Esophagus mucosa (tissue), 1 donor: ENCODE measurements around the gene IGSF9B. TPM values are rescaled to one million over a fixed set of nuclear protein-coding genes. Genes with fewer than 3 reads are reported as not detected.

Source experiments
- ATAC-seq: fragments of 200-7000 bp; cut with Tn5 transposase; one replicate; pipeline ENCODE4 v1.9.1; 2020
- total RNA-seq: library from RNA; stranded (reverse); gene quantifications from one replicate; pipeline ENCODE4 v1.2.4, GENCODE V29; 2023
- donor health status: DM: yes; HTN: yes; CAD: no.

The IGSF9B gene
- total RNA-seq, 1 donor from 2014 or later = 1.5 TPM

DNA sequence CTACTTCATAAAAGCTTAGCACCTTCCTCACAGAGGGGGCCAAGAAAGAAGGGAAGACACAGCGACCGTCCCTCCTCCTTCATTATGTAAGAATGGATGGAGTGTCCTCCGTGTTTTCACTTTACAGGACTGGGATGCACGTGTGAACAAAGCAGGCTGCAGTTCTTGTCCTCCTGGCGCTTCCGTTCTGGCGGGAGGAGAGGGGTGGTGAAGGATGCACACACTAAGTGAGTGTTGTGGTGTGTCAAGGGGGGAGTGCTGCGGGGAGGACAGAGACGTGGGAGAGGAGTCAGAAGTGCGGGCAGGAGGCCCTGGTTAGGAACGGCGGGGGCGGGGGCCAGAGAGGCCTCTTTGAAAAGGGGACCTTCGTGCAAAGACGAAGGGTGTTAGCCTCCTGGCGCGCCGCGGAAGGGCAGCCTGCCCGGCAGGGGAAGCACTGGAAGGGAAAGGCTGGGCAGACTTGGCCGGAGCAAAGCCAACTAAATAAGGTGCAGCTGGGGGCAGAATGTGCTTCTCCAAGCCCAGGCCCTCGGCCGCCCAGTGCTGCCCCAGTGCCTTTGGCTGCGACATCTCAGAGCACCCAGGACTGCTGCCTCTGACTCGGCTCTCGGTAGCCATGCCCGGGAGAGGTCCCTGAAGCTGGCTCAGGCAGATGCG, 27.0 kb upstream of the IGSF9B start:
- ATAC-seq = no peak

DNA sequence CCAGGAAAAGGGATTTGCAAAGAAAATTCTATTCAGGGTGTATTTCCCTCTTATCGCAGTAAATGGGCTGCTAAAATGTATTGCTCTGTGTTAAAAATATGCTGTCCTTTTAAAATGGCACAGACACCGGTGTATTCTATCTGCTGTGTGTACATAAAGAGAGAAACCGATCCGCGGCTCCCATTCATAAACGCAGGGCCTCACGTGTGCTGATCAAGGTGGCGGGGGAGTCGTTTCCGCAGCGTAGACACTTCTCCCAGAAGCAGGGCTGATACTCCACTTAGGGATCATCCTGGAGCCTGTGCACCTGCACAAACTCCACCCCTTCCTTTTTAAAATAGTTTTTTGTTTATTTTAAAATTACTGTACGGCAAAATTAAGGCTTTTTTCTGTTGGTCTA, 26.1 kb upstream of the IGSF9B start:
- no peak for ATAC-seq

DNA sequence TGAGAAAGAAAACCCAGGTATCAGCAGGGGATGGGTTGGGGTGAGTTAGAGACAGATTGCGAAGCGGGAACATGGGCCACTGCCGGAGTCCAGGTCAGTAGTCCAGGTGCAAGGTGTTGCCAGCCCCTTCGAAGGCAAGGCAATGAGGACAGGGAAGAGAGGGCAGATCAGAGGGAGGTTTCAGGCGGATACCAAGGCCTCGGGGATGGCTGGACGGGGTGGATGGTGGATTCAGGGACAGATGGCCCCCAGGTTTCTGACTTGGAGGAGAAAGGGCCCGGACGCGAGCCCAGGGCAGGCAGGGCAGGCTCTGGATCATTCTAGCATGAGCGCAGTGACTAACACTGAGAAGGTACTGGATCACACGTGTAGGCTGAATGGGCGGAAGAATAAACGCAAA, 25.4 kb upstream of the IGSF9B start:
- ATAC-seq = no peak

DNA sequence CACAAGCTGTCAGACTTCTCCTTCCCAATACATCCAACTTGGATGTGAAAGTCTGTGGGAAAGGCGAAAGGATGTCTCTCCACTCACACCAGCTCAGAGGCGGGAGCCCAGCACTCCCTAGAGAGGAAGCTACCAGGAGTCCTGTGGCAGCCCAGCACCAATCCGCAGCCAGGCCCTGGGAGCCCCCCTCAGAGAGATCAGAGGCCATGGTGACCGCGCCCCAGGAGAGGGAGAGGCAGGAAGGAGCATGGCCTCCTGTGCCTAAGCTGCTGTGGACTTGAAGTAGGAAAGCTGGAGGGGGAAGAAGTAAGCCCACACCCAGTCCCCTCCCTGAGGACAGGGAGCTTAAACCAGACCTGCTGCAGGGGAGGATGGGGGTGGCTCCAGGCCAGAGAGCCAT, 24.4 kb upstream of the IGSF9B start:
- ATAC-seq = peak; percentile 54

DNA sequence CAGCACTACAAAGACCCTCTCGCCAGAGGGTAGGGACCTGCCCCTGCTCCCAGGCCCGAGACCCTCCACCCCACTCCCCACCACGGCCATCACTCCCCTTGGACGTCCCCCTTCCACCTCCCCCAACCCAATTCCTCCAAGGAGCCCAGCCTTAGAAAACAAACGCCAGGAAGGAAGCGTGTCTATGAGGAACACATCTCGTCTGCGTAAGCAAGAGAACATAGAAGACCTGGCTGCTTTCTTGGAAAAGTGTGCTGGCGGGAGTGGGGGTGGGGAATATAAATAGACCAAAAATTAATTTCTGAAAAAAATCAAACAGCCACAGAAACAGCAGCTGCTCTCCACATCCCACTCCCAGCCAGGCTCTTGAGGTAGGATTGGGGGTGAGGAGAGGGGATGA, 23.9 kb upstream of the IGSF9B start:
- no peak for ATAC-seq

DNA sequence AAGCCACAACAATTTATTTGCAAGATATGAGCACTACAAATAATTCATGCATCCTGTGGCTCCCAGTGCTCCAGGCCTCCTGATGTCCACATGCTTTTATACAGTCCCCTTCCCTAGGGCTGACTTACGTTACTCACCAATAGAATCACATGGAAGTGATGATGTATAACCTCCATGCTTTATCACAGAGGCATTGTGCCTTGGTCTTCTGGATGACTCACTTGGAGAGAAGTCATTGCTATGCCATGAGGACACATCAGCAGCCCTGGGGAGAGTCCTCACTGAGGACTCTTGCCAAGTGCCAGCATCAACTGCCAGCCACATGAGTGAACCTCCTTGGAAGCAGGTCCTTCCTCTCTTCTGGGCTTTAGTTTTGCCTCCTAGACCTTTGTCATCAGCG, 22.0 kb upstream of the IGSF9B start:
- no peak for ATAC-seq

DNA sequence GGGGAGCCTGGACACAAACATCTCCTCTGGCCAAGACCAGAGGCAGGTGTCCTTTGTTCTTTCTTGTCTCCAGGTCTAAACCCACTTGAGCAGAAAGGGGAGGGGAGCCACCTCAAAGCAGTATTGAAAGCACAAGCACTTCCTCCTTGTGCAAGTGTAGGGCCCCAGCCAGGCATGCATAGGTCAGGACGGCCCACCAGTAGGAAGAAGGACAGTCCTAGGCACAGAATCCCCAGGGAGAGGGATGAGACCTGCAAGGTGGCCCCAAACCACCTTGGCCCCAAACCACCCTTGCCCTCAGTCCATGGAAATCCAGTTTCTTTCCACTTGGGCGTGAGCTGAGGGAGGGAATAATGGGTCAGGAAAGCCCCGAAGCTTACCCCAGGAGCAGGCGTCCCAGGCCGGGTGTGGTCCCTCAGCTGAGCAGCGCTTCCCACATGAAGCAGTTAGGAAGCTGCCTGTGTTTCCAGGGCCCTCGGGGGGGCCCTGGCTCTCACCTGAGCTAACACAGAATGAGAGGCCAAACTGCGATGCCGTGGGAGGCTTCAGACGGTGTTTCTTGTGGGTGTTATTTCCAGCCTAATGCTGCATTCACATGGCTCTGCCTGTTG, 20.4 kb upstream of the IGSF9B start:
- ATAC-seq = no peak

DNA sequence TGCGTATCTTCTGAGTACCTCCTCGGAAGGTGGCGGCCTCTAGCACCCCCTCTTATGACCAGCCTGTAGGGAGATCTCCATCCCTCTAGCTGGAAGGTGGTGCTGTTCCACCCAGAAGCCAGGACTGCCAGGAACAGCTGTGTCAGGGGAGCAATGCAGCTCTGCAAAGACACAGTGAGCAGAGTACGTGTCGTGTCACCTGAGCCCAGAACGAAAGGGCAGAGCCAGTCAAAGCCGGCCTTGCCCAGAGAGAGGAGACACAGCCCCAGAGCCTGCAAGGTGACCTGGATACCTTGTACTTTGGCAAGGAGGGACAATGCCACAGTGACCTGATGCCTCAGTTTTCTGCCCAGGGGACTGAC, 18.7 kb upstream of the IGSF9B start:
- ATAC-seq = no peak

DNA sequence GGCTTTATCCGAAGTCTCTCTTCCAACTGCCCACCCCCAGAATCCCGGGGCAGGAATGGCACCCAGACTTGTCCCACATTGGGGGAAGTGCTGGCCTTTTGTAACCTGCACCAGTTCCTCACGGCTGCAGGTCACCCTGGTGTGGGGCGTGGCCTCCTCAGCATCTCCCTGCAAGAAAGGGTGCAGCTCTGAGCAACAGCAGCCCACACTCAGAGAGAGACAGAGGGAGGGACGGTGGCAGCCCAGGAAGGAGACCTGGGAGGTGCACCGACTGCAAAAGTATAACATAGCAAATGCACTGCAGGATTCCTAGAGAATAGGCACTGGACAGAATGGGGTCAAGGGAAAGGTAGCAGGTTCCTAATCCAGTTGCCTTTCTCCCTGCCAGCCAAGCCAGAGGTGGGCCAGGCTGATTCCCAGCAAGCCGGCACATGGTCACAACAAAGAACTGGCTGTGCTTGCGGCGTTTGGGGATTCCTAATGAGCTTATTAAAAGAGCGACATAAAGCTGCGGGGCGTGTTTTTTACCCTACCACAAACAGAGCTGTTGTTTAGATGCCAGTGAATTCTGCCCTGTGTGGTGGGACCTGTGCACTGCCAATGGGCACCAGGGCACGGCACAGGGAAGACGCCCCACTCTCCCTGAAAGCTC, 18.2 kb upstream of the IGSF9B start:
- no peak for ATAC-seq

DNA sequence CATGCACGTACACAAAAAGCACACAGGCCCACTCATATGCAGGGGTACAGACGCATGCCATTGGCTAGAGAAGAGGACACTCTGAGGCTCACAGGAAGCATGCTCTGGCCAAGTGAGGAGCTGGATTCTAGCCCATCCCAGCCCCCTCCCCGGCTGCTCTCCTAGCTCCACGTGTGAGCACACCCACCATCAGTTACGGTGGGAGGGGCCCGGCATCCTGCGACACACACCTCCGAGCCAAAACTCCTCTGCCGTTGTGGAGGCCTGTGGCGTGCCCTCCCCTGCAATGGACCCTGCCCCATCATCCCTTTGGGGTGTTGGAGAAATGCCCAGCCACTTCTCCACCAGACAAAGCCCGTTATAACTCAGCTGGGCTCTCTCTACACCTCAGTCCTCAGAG, 15.1 kb upstream of the IGSF9B start:
- no peak for ATAC-seq

DNA sequence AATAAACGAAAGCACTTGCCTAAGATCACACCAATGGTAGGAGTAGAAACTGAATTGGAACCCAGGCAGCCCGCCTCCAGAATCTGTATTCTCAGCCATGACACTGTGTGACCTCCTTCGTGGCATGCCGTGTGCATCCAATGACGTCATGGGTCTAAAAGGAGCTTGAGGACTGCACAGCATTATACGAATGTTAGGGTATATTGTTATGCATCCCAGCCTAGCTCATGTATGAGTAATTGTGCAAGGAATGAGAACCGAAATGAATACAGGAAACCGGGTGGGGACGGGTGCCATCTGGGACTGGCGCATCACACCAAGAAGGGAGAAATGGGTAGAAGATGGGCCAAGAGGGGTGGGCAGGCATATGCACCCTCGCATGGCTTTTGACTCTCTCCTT, 12.3 kb upstream of the IGSF9B start:
- ATAC-seq = no peak

DNA sequence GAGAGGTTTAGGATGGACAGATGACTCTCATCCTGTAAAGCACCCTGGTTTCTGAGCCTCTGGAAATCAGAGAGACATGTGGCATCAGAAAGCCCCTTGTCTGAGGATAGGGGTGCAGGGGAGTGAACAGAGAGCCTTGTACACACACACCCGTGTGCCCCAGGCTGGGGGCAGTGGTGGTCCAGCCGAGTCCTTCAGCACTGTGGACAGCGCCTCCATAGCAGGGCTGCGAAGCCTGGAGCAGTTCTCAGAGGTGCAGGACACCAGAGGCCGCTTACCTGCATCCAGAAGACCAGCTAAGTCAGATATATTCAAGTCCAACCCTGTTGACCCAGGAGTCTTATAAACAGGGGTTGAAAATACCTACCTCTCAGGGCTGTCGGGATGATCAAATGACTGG, 11.5 kb upstream of the IGSF9B start:
- no peak for ATAC-seq

DNA sequence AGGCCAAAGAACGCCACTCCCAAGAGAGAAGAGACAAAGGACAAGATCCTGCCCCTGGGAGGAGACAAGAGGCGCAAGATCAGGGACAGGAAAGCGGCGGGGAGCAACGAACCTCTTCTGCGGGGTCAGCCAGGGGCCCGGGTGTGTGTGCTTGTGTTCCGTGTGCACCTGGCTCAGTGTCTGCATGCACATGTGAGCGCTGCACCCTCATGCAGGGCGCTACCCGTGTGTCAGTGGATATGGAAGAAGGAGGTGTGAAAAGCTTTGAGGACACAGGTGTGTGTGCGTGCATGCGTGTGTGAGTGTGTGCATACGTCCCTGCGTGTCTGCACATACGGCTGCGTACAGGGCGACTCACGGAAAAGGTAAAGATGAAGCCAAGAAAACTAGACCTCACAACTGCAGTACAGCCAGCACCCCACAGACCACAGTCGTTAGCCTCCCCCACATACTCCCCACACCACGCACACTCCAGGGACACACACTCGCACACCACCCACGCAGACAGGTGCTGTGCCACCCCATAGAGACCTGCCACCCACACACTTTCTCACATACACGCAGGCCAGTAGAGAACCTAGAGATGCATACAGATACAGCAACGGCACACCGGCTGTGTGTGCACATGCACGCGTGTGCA, 11.0 kb upstream of the IGSF9B start:
- ATAC-seq = no peak

DNA sequence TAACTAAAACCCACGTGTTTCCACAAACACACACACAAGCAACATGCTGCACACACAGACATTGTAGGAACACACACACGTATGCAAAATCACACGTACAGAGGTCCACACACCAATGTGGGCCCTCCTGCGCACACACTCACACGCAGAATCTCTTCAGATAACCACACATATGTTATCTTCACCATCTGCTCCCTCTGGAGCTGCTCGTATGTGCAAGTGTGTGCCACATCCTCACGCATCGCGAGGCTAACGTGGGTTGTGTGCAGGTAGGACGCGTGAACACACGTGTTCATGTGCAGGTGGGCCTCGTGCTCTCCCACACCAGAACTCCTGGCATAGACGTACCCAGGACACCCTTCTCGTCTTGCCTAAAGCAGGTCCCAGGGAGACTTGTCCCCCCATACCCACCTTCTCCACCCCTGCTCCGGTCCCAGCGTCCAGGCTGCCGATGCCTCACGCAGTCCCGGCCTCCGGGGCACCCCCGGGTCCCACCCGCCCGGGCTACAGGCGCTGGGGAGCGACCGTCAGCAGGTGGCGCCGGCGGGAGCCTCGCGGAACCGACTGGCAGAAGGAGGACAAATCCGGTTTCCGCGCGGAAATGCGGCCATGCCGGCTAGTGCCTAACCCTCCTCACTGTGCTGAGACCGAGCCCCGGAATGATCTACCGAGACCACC, 10.3 kb upstream of the IGSF9B start:
- ATAC-seq = peak; percentile 15

DNA sequence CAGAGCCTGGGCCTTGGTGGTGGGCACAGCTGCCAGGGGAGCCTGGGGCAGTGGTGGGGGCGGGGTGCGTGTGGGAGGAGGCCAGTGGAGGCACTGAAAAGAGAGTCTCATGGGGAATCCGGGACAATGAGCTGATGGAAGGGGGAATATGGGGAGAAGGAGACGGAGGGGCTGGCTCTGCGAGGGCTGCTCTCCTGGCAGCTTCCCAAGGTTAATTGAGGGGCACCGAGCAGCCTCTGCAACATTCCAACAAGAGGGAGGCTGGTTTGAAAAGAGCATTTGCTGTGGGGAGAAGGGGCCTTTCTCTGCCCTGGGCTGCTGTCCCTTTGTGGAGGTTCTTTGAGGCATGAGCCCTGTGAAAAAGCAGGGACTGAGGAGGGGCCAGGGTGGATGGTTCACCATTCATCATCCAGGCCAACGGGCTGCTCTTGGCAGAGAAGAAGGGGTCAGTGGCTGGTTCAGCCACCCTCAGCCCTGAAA, 9.4 kb upstream of the IGSF9B start:
- ATAC-seq = no peak

DNA sequence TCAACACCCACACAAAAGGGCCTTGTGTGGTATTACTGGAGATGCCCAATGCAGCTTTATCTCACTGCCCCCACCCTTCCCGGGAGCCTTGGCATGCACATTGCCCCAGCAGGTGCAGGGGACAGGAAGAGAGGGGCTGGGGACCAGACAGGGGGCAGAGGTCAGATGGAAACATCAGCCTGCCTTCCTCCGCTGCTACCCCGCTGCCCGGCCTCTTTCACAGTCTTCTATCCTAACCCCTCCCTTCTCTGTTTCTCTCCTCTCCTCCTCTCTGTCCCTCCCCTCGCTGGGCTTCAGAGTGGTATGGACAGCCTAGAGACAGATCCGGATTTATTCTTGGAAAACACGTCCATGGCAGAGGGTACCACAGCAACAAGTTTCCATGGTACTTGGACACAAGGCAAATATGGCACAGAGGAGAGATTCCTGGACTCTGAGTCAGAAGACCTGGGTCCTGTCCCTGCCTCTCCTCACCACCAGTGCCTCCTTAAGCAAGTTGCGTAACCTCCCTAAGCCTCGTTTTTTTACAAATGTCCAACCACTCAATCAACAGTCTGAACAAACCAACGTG, 8.3 kb upstream of the IGSF9B start:
- peak; percentile 33 for ATAC-seq

DNA sequence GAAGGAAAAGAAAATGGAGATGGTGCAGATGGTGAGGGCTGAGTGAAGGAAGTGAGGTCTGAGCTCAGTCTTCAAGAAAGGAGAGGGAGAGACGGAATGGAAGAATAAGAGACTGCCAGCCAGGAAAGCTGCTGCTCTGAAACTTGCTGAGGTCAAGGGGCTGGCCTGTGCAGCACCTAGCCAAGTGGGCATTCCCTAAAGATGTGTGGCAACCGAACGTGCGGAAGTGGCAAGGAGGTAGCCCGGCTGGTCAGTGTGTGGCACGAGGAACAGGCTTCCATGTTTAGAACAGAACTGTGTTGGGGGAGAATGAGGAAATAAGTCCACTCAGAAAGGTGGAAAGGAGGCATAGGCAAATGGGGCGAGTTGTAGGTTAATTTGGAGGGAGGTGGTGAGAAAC, 7.6 kb upstream of the IGSF9B start:
- no peak for ATAC-seq

DNA sequence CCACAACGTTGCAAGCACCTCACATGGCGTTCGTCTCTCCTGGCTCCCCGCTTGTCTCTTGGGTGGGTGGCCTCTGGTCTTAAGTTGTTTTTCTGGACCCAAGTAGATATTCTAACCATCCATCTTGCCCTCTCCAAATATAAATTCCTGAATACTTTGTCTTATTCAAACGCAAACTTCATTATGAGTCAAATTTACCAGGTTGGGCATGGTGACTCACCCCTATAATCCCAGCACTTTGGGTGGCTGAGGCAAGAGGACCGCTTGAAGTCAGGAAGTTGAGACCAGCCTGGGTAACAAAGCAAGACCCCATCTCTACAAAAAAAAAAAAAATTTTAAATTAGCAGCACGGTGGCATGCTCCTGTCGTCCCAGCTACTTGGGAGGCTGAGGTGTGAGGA, 5.1 kb upstream of the IGSF9B start:
- no peak for ATAC-seq

DNA sequence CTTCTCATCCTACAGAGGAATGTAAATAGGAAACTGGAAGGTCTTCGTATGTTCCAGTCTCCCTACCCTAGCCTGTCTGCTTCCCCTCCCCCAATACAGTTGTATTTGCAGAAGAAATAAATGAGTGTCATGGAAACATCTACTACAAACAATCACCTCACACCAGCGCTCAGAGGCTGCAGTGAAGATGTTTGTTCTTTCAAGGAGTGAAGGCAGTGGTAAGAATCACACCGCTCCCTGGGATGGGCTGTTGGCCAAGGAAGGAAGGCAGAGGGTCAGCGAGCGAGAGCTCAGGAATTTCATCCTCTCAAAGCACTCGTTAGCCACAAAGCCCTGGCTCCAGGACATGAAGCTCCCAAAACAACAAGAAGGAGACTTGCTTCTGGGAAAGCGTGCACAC, 1.1 kb upstream of the IGSF9B start:
- no peak for ATAC-seq

DNA sequence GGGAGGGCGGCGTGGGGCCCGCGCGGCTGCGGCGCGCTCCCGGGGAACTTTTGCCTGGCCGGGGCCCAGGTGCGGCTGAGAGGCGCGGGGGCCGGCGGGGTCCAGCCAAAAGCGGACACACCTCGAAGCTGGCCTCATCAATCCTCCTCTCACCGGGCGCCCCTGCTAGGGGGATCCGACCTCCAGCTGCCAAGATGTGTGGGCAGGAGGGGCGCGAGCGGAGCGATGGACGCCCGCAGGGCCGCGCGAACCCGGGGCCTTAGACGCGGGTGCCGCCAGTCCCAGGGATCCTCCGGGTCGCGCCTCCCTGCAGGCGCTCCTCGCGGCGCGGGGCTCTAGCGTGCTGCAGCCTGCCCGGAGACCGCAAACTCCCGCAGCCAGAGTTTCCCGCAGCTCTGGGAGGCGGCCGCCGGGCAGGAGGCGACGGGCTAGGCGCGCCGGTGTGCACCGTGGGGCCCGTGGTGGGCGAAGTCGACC, 785 bp downstream of the IGSF9B start:
- ATAC-seq = no peak

DNA sequence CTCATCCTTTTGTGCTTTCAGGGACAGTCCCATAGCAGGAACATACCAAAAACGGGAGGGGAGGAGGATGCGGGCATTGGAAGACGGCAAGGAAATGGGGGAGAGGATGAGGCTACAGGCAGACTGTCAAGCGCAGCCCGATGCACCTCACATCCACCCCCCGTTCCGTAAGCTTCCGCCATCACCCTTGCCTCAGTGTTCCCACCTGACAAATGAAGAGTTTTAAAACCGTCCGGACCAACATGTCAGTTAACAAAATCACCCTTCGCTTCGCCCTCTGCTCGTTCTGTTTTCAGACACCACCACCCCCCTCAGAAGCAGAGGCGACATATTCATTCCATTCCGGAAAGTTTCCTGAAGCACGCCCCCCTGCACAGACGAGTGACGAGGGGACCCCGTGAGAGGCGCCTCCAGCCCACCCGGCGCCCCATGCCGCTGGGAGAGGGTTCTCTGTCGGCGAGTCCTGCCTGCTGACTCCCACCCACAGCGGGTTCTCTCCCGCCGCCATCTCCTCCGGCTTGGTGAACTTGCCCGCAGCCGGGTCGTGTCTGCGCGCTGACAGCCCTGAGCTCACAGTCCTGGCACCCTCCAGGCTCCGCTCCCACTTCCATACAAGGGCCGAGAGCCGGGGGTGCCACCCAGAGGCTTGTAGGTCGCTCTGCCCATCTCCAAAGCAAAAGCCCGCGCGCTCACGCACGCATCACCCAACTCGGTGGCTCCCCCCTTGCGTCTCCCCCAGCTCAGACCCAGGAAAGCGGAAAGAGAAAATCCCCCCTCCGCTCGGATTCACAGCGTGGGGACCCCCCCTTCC, 1.5 kb downstream of the IGSF9B start:
- ATAC-seq = no peak

DNA sequence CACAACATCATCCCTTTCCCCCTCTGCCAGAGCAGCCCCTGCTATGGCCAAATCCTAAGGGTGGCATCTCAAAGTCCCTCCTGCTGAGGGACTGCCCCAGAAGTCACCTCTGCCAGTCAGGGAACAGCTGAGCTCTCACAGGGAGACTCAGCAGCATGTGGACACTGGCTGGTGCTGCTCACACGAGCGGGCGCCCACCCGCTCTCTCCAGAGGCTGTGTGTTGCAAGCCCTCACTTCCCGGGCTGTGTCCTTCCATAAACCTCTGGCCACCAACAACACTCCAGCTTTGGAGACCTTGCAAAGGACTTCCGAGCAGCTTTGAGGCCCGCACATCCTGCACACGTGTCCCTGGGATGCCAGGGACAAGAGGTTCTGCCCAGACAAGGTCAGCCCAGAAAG, 2.8 kb downstream of the IGSF9B start:
- ATAC-seq = no peak
